Heart left ventricle (tissue), 13 donors: ENCODE measurements around the gene BRIP1.

Experiments
- POLR2A ChIP-seq, 2 donors: fragments of 450-650 bp; IDR thresholded peaks; one replicate each; pipeline ENCODE4 v1.6.1; 2017; ENCODE audit warnings: antibody characterized with exemption in 2 of 2, mild to moderate bottlenecking in 2 of 2, moderate library complexity in 2 of 2
- TF ChIP-seq, protein P1 (sequence below), 12 donors: fragments of 200-600 bp; sonication (generic) in 4 of 12; IDR thresholded peaks; one replicate each; pipeline versions ENCODE4 v1.5.0 to v1.8.0; 2018 to 2022; ENCODE audit warnings: antibody characterized with exemption in 12 of 12, mild to moderate bottlenecking in 5 of 12
- donor health status: ischemic (EF 13 %, LVEDD 7.1; RV severe dilation, severe dysfunction).
- donor health status: DM: no; HTN: yes; CAD: no.
- donor health status: DM: no; HTN: no; CAD: no.
- donor health status: ischemic (EF 25% LVEDD 6.9; RV normal size, moderate dysfunction).
- donor health status: ischemic (EF 25% LVEDD 5.7; RV mildly dilated, moderate dysfunction).
- donor health status: ischemic (EF 35%, LVEDD 5.7; RV mildly dilated, moderate dysfunction).
- donor health status: nonischemic (EF 11% LVEDD 7.7; RV severe dilation, severe dysfunction).
- donor health status: DM: yes; HTN: yes; CAD: no.
- donor health status: PGD.
- donor health status: ischemic (EF 29% LVEDD 5.4; RV normal size, mild dysfunction).
- donor health status: nonischemic (EF 23%, LVEDD 6.1; RV moderate dilation, normal function).

DNA sequence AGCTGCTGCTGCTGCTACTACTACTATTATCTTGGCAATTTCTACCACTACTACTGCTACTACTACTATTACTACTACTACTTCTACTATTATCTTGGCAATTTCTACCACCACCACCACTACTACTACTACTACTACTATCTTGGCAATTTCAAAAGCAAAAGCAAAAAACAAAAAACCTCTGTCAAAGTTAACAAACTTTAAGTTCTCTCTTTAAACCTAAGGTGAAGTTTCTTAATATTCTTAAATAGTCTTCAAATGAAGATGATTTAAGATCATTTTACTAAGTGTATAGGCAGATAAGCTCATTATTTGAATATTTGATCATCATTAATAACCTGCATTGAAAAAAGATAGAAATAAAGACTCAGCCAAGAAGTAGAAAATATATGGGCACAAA lies 118.5 kb downstream of the BRIP1 start:
- TF ChIP-seq, protein P1, sequence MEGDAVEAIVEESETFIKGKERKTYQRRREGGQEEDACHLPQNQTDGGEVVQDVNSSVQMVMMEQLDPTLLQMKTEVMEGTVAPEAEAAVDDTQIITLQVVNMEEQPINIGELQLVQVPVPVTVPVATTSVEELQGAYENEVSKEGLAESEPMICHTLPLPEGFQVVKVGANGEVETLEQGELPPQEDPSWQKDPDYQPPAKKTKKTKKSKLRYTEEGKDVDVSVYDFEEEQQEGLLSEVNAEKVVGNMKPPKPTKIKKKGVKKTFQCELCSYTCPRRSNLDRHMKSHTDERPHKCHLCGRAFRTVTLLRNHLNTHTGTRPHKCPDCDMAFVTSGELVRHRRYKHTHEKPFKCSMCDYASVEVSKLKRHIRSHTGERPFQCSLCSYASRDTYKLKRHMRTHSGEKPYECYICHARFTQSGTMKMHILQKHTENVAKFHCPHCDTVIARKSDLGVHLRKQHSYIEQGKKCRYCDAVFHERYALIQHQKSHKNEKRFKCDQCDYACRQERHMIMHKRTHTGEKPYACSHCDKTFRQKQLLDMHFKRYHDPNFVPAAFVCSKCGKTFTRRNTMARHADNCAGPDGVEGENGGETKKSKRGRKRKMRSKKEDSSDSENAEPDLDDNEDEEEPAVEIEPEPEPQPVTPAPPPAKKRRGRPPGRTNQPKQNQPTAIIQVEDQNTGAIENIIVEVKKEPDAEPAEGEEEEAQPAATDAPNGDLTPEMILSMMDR (IDR thresholded peaks at IDR 0.05) = no peak
- TF ChIP-seq POLR2A (IDR thresholded peaks at IDR 0.05) = no peak
